ENCODE results near the gene METTL8.

DNA sequence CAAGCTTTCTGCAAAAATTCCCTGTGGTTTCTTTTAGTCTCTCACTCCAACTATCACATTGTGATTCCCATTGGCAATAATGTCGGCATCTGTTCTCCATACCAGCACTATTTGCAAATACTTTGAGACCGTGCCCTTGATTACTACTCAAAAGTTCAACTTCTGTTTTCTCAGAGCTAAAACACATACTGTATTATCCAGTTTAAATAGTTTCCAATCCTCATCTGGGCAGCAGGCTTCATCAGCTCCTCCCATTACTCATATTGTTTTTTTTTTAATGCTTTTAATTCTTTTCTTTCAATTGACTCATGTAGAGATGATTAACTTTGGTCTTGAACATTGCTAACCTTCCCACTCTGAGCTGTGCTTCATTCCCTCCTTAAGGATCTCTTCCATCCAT, 135.8 kb downstream of the METTL8 start:
- no peak for TF ChIP-seq CTCF (IDR thresholded peaks at IDR 0.05; ENCODE audit: poor library complexity)
- TF ChIP-seq EZH2 (IDR thresholded peaks at IDR 0.05; ENCODE audit: borderline replicate concordance): no peak
